Activated CD8-positive, alpha-beta T cell treated with anti-CD3 and anti-CD28 coated beads for 36 hours (primary cell): ENCODE data around the gene SLC22A13. TPM values are rescaled to one million over a fixed set of nuclear protein-coding genes. Genes with fewer than 3 reads are reported as not detected.

Source experiments
- ATAC-seq: fragments of 200-7000 bp; cut with Tn5 transposase; one replicate; pipeline ENCODE4 v1.10.0; 2021; ENCODE audit warnings: mild to moderate bottlenecking, moderate library complexity
- CTCF ChIA-PET: fragments of 350-600 bp; sonication (Branson Sonifier 250); formaldehyde crosslinking; loops from one replicate; lab custom pipeline; 2021; ENCODE audit warnings: antibody characterized with exemption; lab: Charles Lee
- POLR2A ChIA-PET: fragments of 350-600 bp; sonication (Branson Sonifier 250); formaldehyde crosslinking; loops from one replicate; lab custom pipeline; 2021; ENCODE audit warnings: antibody characterized with exemption; lab: Charles Lee
- DNase-seq: peaks from one replicate; pipeline ENCODE4 v3.0.0-alpha.2; 2020
- H3K27ac Mint-ChIP-seq: one replicate; pipeline ENCODE4 v1.8.0; 2021; ENCODE audit warnings: mild to moderate bottlenecking, mixed read lengths
- H3K27me3 Mint-ChIP-seq: one replicate; pipeline ENCODE4 v1.8.0; 2021; ENCODE audit warnings: mixed read lengths
- H3K36me3 Mint-ChIP-seq: one replicate; pipeline ENCODE4 v1.8.0; 2021; ENCODE audit warnings: low read depth, mixed read lengths
- H3K4me1 Mint-ChIP-seq: one replicate; pipeline ENCODE4 v1.8.0; 2021; ENCODE audit warnings: low read depth, mixed read lengths
- H3K4me3 Mint-ChIP-seq: one replicate; pipeline ENCODE4 v1.8.0; 2021; ENCODE audit warnings: mild to moderate bottlenecking, moderate library complexity, mixed read lengths
- H3K9me3 Mint-ChIP-seq: one replicate; pipeline ENCODE4 v1.8.0; 2021; ENCODE audit warnings: mixed read lengths
- intact Hi-C: fragments of 100-400 bp; cut with micrococcal nuclease; formaldehyde crosslinking; loops from one replicate; pipeline ENCODE4 v1.10.0; 2022
- total RNA-seq, 2 experiments: library from RNA; stranded (reverse); gene quantifications; one replicate each; pipeline ENCODE4 v1.2.3, GENCODE V29; 2021
- TF ChIP-seq, protein P1 (sequence below): fragments of 200-600 bp; IDR thresholded peaks from one replicate; pipeline ENCODE4 v1.8.0; 2022; ENCODE audit warnings: antibody characterized with exemption, mild to moderate bottlenecking

The SLC22A13 gene
- total RNA-seq, 2 experiments from 2014 or later, result 0.18 to 0.31 TPM

DNA sequence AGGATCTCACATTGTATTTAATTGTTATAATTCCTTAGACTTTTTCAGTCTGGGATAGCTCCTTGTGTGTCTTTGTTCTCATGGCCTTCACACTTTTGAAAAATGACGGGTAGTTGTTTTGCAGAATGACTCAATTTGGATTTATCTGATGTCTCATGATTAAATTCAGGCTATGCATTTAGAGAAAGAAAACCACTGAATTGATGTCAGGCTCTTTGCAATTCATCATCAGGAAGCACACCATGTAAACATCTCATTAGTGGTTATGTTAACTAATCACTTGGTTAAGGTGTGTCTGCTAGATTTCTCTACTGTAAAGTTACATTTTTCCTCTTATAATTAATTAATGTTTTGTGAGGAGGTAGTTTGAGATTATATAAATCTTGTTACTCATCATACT lies 8.0 kb upstream of the SLC22A13 start:
- Mint-ChIP-seq H3K27me3 (no peaks in the 10 kb centered on the region), H3K36me3 (peaks cover 36% of the 10 kb centered on the region), H3K27ac (no peak overlapping the region), H3K4me3 (no peak overlapping the region), H3K9me3 (no peaks in the 10 kb centered on the region), H3K4me1 (peaks cover 48% of the 10 kb centered on the region)
- ChIA-PET POLR2A (no interaction called here), CTCF (no interaction called here)
- DNase-seq (no peak), ATAC-seq (no peak)
- TF ChIP-seq, protein P1, sequence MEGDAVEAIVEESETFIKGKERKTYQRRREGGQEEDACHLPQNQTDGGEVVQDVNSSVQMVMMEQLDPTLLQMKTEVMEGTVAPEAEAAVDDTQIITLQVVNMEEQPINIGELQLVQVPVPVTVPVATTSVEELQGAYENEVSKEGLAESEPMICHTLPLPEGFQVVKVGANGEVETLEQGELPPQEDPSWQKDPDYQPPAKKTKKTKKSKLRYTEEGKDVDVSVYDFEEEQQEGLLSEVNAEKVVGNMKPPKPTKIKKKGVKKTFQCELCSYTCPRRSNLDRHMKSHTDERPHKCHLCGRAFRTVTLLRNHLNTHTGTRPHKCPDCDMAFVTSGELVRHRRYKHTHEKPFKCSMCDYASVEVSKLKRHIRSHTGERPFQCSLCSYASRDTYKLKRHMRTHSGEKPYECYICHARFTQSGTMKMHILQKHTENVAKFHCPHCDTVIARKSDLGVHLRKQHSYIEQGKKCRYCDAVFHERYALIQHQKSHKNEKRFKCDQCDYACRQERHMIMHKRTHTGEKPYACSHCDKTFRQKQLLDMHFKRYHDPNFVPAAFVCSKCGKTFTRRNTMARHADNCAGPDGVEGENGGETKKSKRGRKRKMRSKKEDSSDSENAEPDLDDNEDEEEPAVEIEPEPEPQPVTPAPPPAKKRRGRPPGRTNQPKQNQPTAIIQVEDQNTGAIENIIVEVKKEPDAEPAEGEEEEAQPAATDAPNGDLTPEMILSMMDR, result no peak
- intact Hi-C loops, result no loop called here

DNA sequence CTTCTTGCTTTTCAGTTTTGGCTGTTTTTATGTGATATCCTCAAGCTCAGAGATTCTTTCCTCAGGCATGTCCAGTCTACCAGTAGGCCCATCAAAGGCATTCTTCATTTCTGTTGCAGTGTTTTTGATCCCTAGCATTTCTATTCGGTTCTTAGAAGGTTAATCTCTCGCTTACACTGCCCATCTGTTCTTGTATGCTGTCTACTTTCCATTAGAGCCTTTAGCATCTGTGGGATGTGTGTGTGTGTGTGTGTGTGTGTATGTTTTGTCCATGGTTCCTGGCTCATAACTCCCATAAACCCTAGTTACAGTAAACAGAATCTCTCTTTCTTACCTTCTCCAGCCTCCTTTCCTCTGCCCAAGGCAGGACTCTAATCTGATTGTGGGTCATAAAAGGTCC lies 5.1 kb upstream of the SLC22A13 start:
- H3K4me1 Mint-ChIP-seq, result peaks cover 35% of the 10 kb centered on the region
- DNase-seq (no peak), ATAC-seq (no peak)
- ChIA-PET CTCF (no interaction called here), POLR2A (interaction anchor here (1.0 kb wide), 1 partner anchor 94 kb away, joined by 4 read pairs; no protein-coding TSS in a partner anchor)
- TF ChIP-seq, protein P1, result no peak
- no peak overlapping the region for H3K4me3 Mint-ChIP-seq
- H3K27ac Mint-ChIP-seq, result no peak overlapping the region
- intact Hi-C loops, result no loop called here
- peaks cover 11% of the 10 kb centered on the region for H3K36me3 Mint-ChIP-seq
- H3K9me3 Mint-ChIP-seq, result no peaks in the 10 kb centered on the region
- H3K27me3 Mint-ChIP-seq, result no peaks in the 10 kb centered on the region

DNA sequence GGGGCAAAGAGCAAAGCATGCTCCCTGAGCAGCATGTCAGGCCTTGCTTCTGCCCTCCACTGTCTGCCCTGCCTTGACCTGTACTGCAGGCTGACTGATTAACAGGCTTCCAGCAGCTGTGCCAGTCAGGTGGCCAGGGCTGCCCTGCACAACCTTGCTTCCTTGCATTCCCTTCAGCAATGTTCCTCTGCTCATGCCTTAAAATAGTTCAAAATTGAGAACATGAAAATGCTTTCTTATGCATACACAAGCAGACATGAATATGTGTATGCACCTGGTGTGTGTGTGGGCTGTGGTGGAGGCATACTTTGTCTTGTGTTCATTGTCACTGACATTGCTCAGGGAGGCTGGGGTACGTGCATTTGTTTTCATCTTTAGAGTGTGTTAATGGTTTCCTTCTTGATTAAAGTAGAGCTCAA lies 1.2 kb upstream of the SLC22A13 start:
- Mint-ChIP-seq H3K27ac (no peak overlapping the region), H3K4me1 (peaks cover 18% of the 10 kb centered on the region), H3K36me3 (peaks cover 1% of the 10 kb centered on the region), H3K27me3 (no peaks in the 10 kb centered on the region), H3K4me3 (no peak overlapping the region), H3K9me3 (no peaks in the 10 kb centered on the region)
- intact Hi-C loops, result no loop called here
- CTCF ChIA-PET, result interaction anchor here (1.6 to 1.7 kb wide), 2 partner anchors 33 to 147 kb away, joined by 3 to 7 read pairs; no protein-coding TSS in a partner anchor
- DNase-seq (no peak), ATAC-seq (no peak)
- POLR2A ChIA-PET, result no interaction called here
- TF ChIP-seq, protein P1, result no peak

DNA sequence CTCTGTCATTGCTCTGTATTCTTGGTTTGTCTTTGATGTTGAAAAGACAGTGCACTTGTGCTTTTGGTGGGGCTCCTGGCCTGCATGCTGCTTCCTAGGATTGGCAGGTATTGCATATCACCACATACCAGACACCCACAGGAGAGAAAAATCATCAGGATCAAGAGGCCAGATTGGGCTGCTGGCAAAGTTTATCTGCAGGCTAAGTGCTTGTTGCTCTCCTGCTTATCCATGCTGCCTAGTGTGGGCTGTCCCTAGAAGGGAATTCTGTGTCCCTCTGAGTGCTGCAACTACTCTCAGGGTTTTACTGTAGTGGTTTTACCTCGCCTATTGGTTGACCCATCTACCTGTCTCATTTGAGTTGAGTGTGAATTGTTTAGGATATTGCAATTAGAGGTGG lies 833 bp upstream of the SLC22A13 start:
- ChIA-PET POLR2A (no interaction called here), CTCF (interaction anchor here (1.6 to 1.7 kb wide), 2 partner anchors 32 to 147 kb away, joined by 3 to 7 read pairs; no protein-coding TSS in a partner anchor)
- H3K27me3 Mint-ChIP-seq, result no peaks in the 10 kb centered on the region
- TF ChIP-seq, protein P1, result no peak
- H3K4me1 Mint-ChIP-seq, result peaks cover 14% of the 10 kb centered on the region
- no peak overlapping the region for H3K27ac Mint-ChIP-seq
- no peaks in the 10 kb centered on the region for H3K9me3 Mint-ChIP-seq
- DNase-seq (no peak), ATAC-seq (no peak)
- H3K36me3 Mint-ChIP-seq, result peaks cover 1% of the 10 kb centered on the region
- no peak overlapping the region for H3K4me3 Mint-ChIP-seq
- intact Hi-C loops, result no loop called here

DNA sequence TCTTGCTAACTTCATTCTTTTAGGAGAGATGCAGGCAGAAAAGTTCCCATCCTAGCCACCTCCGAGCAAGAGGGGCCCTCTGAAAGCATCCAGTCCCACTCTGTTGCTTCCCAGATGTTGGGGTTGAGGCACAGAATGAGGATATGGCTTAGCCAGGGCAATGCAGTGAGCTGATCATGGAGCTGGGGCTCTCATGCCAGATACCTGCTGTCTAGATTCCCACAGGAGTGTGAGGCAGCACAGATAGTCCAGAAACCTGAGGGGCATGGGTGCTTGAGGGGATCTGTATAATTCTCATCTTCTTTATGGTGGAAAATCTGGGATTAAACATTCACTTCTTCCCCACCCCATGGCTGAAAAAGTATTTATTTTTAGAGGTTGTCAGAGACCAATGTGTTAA lies 1.2 kb downstream of the SLC22A13 start:
- intact Hi-C loops, result no loop called here
- TF ChIP-seq, protein P1, result no peak
- ATAC-seq, result no peak
- peaks cover 6% of the 10 kb centered on the region for H3K4me1 Mint-ChIP-seq
- no peak overlapping the region for H3K4me3 Mint-ChIP-seq
- H3K9me3 Mint-ChIP-seq, result no peaks in the 10 kb centered on the region
- ChIA-PET POLR2A (interaction anchor here (1.0 kb wide), 1 partner anchor 21 kb away, joined by 3 read pairs; no protein-coding TSS in a partner anchor), CTCF (no interaction called here)
- no peaks in the 10 kb centered on the region for H3K36me3 Mint-ChIP-seq
- H3K27me3 Mint-ChIP-seq, result no peaks in the 10 kb centered on the region
- H3K27ac Mint-ChIP-seq, result no peak overlapping the region
- DNase-seq, result no peak
